ENCODE results near the gene IFT20.
A peak's percentile ranks its signal among the peaks of the same experiment; 100 is the strongest.
"Not testable (repeated sequence)": the region's sequence is repeated elsewhere in the genome, so short reads cannot be mapped to it uniquely, and the experiment has no call there.

The IFT20 gene

DNA sequence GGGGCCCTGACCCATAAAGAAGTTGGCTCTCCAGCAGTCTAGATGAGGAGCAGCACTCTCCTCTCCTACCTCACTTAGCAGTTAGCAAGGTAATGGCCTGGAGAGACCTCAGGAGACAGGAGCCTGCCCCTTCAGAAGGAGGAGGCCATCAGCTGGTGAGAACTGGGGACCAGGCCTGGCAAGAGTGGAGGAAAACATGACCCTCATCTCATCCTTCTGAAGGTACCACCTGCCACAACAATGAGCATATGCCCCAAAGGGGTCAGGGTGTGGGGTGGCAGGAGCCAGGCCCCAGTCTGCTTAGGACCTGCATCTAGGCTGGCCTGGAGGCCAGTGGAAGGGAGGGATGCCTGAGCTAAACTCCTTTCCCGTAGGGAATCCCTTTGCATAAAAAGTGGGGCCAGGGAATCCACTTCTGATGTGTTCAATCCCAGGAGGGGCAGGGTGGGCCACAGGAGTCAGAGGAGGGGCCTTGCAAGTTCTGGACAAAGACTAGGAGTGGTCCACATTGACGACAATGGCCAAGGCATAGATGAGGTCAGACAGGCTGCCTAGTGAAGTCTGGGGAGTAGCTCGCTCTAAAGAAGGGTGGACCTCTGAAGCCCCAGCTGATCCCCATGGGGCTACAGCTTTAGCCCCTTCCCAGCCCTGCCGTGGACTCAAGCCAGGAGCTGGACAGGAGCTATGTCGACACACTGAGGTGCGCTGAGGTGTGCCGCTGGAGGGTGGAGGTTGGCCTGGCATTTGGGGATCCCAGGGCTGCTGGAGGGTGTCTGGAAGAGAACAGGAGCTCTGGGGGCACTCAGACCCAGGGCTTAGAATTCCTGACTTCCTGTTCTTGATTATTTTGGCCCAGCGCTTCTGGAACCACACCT lies 28.7 kb upstream of the IFT20 start:
- DNase-seq, result no peak

DNA sequence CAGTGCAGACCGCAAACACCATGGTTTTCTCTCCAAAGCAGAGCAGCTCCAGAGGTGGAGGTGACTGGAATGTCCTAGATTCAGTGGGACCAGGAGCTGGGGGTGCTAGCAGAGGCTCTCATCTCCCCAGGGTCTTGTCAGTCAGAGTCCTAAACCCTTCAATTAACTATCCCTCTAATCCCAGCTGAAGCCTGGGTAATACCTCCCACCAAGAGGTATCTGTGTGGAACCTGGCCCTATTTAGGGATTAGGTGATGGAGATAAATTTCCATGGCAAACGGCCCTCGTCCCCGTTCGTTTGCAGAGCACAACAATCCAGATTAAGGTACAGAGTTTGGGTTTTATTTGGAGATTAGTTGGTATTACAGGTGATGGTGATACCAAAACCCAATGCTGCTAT lies 27.9 kb upstream of the IFT20 start:
- no peak for DNase-seq

DNA sequence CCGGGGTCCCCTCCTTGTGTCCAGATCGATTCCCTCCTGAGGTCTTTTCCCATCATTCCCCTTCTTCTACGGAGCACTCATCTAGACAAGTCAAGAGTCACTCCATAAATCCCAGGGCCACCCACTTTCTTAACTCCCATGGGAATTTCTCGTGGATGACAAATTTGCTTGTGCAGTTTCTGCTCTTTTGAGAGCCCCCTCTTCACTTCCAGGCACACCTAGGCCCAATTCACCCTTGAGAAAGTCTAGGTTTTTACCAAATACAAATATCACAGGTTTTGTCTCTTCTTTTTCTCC lies 22.6 kb upstream of the IFT20 start:
- no peak for DNase-seq

DNA sequence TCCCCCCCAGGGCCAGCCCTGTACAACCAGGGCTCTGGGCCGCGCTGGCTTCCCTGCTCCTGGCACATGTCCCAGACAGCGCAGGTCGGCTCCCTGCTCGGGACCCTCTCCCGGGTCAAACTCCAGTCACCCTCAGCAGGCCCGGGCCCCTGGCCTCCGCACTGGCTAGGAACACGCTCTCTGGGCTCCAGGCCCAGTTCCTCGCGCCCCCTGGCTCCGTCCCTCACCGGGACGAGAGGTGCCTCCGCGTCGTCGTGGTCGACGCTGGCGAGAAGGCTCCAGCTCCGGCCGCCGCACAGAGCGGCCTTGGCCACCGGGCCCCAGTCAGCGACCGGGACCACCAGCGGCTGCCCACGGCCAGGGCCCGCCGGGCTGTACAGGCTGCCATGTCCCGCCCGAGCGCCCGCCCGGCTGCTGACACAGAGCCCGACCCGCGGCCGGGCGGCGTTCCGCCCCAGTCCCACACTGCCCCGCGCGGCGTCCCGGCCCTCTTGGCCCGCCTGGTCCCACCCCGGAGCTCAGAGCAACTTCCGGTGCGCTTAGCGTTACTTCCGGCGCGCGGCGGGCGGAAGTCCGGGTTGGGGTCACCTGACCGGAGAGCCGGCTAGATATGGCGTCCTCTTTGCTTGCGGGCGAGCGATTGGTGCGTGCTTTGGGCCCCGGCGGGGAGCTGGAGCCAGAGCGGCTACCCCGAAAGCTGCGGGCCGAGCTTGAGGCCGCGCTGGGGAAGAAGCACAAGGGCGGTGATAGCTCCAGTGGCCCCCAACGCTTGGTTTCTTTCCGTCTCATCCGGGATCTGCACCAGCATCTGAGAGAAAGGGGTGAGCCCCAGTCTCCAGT lies 22.0 kb upstream of the IFT20 start, which contains the start of gene POLDIP2:
Gene POLDIP2, minus strand, starts transcription at position 467 of the 840 bp plus-strand sequence. Its CDS starts 79 bp downstream, at position 388.
- DNase-seq, result peak; percentile 94 to 97

DNA sequence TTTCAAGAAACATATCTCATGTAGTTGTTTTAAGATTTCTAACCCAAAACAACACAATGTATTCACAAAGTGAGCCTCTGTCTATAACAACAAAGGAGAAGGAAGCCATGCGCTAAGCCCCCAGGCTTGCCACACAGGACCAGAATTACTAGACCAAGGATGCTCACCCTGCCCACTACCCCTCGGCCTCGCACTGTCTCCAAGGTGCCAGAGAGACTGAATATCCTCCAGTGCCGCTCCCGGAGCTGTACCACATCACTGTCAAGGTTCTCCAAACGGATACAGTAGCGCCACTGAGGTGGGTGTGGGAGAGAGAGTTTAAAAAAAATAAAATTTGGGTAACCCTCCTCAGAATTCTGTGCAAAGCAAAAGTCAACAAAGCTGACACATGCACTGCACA lies 15.0 kb upstream of the IFT20 start:
- DNase-seq, result no peak

DNA sequence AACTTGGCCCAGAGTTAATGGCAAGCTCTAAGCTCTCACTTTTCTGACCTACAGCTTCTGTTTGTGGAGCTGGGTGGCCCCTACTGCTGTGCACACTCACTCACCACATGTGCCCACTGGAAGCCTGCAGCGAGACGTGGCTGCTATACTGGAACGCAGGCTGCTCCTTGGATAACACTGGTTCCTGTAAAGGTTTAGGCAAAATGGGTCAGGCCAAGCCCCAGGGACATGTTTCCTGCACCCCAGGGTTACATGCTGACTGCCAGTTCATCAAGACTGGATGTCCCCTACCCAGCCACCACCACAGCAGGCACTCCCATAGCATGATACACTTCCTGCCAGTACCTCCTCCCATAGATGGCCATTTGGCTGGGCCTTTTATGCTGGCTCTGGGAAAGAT lies 13.7 kb upstream of the IFT20 start:
- DNase-seq, result no peak

DNA sequence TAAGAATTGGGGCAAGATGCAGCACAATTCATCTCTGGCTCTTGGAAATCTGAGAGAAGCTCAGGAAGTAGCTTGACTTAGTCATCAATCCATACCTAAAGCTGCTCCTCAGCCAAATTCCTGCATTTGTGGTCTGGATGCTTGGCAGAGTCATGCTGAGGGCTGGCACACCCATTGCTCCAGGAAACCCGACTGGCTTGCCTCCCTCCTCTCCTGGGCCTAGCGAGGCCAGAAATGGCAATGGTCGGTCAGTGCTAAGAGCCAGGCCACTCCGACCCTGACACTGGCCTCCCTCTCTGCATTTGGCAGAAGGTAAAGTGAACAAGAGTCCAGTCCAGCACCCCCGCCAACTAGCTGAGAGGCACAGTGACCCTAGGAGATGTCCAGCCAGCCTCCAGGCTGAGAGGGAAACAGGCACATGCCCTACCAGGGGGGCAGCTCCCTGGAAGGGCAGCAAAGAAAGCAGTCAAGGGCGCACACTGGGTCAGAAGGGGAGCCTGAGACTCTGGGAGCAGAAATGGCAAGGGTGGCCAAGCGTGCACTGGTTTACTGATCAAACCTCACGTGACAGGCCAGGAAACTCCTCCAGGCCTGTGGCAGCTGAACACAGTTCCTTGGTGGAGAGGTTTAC lies 12.1 kb upstream of the IFT20 start:
- no peak for DNase-seq

DNA sequence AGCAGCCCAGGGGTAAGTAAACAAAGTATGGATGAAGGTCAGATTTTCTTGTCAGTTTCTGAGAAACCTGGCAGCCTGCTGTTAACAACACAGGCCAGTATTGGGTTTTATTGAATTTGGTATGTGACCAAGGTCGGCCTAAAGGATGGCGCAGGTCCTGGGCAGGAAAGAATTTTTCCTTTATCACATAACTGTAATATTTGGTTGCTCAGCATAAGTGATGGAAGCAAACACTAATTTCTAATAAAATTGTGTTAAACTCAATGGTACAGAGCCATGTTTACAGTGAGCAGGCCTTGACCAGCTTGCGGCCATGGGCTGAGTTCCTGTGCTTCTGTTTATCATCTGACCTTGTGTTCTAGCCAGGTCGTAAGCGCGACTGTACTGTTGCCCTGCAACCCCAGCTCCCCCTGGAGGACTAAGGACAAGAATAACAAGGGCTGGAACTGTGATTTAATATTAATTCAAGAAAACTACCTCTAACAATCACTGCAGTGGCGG lies 11.5 kb upstream of the IFT20 start:
- no peak for DNase-seq

DNA sequence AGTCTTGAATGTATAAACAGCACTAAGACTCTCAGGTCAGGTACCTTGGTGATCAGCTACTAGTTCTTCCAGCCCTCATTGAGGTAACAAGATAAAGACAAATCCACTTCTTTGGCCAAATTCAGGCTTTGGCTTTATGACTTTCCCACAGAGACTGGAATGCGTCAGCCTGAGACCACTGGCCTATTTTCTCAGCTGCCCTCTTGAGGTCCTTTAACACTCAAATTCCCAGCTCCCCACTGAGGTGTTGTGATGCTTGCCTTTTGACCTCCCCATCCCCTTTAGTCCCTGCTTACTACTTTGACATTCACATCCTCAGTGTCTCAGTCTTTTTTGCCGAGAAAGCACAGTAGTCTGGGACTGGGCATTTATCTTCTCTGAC lies 10.9 kb upstream of the IFT20 start:
- DNase-seq, result no peak

DNA sequence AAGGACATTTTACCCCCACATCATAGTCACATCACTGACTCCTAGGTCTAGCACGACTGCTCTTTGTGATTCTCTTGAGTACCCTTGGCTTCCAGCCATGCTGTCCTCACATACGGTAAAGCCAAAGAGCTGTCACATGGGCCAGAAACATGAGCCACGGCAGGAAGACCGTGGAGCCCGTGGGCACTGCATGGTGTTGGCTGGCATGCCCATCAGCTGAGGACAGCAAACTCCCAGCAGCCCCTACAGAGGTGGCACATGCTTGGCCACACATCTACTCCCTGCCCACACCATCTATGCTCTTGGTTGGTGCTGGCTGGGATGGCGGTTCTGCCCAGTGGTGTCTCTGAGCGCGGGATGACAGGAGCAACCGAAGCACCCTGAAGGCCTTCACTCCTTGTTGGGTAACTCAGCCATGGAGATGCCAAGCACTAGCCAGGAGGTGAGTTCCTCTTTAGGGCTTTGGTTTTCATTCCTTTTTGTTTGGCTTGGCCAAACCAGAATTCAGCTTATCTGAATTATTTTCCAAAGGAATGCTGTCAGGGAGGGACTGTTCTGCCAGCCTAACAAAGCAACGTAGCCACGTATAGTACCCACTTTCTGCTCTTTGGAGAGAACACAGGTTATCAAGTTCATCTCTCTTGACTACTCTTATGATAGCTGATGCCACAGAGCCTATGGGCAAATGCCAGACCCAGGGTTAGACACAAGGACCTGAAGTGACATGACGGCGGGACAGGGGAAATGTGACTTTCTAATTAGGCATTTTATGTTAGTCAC lies 10.3 kb upstream of the IFT20 start:
- DNase-seq, result no peak

DNA sequence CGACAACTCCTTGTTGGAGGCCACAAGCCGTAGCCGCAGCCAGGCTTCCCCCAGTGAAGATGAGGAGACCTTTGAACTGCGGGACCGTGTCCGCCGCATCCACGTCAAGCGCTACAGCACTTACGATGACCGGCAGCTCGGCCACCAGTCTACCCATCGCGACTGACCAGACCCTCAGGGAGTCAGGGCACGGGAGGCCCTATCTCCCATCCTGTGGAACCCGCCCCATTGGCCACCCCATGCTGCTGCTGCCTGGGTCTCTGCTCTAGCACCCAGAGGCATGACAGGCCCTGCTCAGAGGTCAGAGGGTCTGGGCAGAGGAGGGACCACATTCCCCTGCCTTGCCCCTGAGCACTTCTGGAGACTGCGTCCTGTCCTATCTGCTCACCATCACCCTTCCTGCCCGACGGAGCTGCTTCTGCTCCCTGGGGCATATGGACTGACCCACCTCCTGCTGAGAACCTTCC lies 9.2 kb upstream of the IFT20 start:
- DNase-seq, result no peak

DNA sequence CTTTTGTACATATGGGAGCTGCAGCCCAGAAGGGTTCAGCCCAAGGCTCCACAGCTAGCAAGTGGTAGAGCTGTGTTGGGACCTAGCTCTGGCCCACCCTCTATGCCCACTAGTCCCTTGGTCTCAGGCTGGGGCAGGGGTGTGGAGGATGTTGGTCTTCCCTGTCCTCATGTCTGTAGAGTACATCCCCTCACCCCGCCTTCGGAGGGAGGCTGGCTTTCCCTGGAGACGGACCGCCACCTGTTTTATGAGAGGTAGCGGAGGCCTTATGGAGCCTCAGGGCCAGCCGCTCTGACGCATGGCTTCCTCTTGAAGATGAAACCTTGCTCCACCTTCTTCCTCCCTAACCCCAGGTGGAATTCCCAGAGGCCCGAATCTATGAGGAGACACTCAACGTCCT lies 8.7 kb upstream of the IFT20 start:
- DNase-seq, result no peak

DNA sequence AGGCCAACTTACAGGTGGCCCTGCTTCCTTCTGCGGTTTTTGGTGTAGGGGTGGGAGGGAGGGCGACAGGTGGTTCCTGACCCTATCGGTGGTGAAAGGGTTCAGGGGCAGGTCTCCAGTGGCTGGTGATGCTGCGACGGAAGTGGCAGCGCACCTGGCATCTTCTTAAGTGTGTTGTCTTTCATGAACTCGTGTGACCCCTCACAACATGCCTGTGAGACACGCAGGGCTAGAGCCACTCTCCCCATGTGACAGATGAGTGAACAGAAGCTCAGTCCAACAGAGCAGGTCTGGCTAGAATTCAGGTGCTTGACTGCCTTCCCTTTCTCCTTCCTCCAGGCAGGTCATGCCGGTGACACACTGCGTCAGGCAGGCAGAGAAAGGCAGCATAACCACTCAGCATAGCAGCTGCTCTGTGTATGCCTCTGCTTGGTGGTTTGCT lies 8.2 kb upstream of the IFT20 start:
- no peak for DNase-seq

DNA sequence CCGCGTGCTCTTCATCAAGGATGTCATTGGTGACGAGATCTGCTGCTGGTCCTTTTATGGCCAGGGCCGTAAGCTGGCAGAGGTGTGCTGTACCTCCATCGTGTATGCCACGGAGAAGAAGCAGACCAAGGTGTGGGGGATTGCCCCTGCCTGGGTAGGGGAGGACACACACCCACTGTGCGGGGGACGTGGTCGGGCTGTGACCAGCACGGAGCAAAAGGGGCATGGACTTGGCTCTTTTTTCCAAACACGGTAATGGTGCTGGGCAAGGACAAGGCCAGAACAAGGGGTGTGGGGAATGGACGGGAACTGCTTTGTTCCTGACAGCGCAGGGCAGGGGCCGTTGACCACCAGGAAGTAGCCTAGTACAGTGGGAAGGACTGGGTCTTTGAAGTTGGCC lies 7.0 kb upstream of the IFT20 start:
- no peak for DNase-seq

DNA sequence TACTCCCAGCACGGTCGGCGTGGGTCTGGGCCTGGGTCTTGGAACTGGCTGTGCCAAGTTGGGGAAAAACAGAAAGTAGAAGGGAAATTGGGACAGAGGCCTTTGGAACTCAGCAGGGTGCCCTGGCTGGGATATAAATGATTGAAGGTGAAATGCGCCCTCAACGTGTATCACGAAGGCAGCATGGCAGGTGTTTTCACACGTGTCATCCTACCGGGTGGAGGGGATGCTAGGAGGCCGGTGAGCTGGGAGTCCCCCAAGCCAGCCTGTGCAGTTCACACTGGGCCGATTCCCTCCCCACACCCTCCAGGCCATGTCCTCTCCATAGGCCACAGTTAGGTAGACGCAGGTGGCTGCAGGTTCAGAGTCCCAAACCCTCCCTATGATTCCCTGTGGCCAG lies 6.2 kb upstream of the IFT20 start:
- no peak for DNase-seq

DNA sequence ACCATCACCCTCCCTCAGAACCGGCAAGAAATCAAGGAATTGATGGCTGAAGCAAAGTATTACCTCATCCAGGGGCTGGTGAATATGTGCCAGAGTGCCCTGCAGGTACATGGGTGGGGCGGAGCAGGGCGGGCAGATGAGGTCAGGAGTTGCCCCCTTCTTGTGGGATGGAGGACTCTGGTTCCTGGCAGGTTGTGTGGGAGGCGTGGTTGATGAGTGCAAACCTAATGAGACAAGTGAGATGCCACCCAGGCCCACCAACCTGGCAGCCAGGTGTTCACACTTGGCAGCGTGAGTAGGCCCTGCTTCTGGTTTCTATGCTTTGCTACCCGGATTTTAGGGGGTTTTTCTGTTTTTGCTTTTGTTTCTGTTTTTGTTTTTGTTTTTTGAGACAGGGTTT lies 5.1 kb upstream of the IFT20 start:
- no peak for DNase-seq

DNA sequence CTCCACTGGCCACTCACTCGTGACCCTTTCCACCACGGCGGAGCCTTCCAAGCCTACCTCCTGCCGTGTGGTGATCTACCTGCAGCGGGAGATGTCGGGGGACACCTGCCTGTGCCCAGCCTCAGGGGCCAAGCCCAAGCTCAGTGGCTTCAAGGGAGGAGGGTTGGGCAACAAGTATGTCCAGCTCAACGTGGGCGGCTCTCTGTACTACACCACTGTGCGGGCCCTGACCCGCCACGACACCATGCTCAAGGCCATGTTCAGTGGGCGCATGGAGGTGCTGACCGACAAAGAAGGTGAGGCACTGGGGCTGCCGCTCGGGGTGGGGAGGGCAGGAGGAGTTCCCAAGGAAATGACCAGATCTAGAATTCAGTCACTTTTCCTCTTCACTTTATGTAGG lies 4.2 kb upstream of the IFT20 start:
- DNase-seq, result no peak

DNA sequence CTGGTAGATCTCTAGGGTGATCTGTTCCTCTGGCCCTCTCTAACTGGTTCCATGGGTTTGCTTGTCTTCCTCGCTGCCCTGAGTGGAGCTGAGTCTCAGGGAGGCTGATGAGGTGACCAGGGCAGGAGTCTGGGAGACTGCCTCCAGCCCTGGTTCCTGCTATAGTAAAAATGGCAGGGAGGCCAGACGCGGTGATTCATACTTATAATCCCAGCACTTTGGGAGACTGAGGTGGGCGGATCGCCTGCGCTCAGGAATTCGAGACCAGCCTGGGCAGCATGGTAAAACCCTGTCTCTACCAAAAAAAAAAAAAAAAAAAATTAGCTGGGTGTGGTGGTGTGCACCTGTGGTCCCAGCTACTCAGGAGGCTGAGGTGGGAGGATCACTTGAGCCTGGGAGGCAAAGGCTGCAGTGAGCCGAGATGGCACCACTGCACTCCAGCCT lies 3.5 kb upstream of the IFT20 start:
- not testable (repeated sequence) for DNase-seq

DNA sequence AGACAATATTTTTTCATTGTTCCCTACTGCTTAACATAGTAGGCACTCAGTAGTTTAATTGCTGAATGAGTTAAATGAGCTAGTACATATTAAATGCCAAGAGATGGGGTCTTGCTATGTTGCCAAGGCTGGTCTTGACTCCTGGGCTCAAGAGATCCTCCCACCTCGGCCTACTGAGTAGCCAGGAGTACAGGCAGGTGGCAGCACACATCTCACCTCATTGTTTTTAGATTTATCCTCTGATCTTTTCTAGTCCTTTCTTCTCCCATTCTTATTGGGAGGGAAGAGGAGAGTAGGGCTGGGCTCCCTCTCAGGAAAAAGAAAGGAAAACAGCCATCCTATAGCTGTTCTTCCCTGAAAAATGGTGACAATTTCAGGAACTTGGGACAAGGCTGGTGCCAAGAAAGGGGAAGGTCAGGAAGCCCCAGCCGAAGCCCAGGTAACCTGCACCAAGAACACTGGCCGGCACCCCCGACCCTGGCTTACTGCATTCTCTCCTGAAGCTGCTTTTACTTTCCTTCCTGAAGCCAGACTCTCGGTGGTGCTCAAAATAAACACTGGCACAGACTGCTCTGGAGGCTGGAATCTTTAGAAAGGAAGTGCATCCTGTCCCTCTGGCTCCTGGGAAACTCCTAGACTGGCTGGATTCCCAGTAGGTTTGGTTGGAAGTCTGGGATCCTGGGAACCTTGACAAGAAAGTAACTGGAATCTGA lies 2.9 kb upstream of the IFT20 start:
- no peak for DNase-seq

DNA sequence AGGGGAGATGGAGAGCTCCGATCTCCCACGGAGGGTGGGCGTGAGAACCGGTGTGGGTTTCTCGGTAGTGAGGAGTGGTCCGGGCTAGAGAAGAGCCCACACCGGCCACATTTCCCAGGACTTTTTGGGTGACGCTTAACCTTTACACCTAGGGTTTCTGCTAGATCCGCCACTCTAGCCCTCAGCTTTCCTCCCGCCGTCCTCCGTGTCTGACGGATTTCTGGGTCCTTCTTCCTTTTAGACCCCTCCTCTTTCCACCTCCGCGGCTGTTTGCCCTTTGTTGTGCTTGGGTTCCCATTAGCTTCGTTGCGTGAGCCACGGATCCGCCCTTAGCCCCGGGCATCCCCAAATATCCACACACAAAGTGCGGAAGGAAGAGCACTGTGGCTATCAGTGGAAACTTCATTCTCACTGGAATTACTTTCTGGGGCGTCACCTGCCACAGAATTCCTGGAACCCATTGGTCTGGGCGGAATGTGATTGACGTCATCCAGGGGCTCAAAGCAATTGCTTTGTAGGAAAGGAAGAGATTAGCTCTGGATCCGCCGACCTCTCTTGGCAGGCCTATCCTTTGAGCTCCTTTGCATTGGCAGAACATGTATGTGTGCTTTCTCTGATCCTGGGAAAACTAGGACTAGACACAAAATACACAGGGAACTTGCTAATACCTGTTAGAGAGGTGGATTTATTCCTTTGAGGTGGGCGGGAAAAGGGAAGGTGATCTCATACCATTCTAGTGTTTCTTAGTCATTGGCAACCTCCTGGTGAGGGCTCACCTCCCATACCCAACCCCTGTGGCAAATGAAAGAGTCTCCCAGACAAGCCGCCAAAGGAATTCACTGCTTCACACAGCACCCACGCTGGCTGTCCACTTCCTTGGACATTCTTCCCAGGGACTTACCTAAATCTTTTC lies 943 bp upstream of the IFT20 start:
- DNase-seq, result peak; percentile 64 to 66
